Spleen (tissue), 3 donors: Measurements from ENCODE around the gene ZSCAN20.

Experiments
- POLR2A ChIP-seq, 3 donors: fragments of 450-650 bp; IDR thresholded peaks; one replicate each; pipeline ENCODE4 v1.5.1; 2017; ENCODE audit warnings: antibody characterized with exemption in 3 of 3, mild to moderate bottlenecking in 1 of 3
- POLR2AphosphoS5 ChIP-seq, 3 donors: sonication (generic); formaldehyde crosslinking; IDR thresholded peaks; one replicate each; pipeline ENCODE4 v1.5.1; 2017; ENCODE audit warnings: antibody characterized with exemption in 3 of 3

- TF ChIP-seq POLR2AphosphoS5 (IDR thresholded peaks at IDR 0.05): no peak
- no peak for TF ChIP-seq POLR2A (IDR thresholded peaks at IDR 0.05)
These were observed 33.9 kb upstream of the ZSCAN20 start for GRCh38 chr1:33438364-33439160.
